Right hindlimb (tissue), 1 donor: ENCODE measurements around the gene CD226.
"Not testable (repeated sequence)": the region's sequence is repeated elsewhere in the genome, so short reads cannot be mapped to it uniquely, and the experiment has no call there.

Experiments
- DNase-seq: peaks from one replicate; pipeline ENCODE4 v3.0.0-alpha.2; 2018

Gene CD226

DNA sequence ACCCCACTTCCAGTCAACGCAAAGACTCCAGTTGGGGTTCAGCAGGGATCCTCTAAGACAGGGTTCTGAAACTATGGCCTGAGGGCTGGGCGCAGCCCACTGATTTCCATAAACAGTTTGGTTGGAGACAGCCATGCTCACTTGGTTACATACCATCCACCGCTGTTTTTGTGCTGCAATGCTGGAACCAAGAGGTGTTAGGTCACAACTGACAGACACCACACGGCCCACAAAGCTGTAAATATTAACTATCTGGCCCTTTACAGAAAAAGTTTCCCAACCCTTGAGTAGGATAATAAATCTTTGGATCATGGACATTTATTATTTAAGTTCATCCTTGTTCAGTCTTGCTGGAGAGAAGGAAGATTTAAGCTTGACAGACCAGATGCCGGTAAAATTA is 8.4 kb upstream of the CD226 start:
- no peak for DNase-seq

DNA sequence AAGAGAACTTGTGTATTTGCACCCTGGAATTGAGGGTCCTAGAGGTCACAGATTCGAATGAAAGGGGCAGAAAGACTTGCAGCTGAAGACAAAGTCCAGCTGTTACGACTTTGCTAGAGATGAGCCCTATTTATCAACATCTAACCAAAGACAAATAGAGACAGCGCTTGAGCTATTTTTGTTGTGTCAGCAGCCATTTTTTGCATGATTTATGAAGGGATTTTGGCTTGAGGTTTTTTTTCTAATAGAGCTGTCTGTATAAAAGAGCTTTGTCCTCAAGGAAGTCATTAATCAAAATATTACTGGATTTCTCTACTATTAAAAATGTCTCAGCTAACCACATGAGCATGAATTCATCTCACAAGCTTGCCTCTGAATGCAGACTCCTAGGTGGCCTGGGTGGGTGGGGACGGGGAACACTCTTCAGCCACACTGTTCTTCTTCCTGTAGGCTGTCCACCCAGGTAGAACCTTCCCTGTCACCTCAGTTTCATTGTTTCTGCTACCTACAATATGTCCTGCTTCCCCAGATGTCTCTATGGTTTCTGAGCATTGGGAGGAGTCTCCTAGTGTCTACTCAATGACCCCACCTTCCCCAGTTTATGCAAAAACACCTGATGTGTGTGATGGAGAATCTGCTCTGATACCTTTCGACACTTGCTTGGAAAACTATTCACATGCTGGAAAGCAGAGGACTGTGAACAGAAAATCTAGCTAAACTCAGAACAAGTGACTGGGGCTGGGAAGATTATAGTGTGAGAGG is 7.2 kb upstream of the CD226 start:
- DNase-seq = no peak

GRCh38 chr18:69953191-69953590 is 5.5 kb upstream of the CD226 start:
- DNase-seq = no peak

DNA sequence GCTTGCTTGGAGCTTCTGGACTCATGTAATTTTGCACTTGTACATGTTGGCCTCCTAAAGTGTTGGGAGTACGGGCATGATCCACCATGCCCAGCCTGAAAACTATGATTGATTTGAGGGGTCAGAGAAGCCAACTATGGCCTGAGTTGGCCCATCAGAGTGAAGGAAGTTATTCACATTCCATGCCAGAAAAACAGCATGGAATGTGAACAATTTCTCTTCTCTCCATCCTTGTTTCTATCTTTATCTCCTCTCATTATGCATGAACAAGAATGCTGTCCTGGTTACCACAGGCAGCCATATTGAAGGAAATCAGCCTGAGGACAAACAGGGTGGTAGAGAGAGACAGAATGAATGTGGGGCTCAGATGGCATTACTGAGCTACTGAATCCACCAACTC is 3.5 kb upstream of the CD226 start:
- DNase-seq = no peak

GRCh38 chr18:69949538-69949936 is 1.9 kb upstream of the CD226 start:
- no peak for DNase-seq

DNA sequence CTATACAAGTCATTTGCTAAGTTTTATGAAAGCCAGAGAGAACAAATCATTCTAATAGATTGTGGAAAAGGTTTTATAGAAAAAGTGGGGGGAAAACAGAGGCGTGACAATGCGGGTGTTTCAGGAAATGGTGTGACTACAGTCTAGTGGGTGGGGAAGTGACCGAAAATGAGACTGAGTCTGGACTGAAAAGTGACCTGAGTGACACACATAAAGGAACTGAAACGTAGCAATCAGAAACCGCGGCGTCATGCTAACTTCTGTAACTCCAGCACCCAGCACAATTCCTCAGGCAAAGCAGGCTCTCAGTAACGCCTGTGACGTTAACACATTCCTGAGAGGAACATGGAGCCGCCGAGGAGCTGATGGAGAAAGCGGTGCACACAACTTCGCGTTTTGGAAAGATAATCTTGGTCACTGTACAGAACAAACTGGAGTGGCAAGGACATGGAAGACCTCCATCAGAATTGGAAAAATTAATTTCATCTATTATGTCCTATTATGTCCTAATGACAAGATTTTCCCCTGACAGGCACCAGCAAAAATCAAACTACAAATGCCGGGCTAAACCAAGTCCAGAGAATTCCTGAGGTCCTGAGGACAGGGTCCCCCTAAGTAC is 1.4 kb upstream of the CD226 start:
- DNase-seq = no peak

DNA sequence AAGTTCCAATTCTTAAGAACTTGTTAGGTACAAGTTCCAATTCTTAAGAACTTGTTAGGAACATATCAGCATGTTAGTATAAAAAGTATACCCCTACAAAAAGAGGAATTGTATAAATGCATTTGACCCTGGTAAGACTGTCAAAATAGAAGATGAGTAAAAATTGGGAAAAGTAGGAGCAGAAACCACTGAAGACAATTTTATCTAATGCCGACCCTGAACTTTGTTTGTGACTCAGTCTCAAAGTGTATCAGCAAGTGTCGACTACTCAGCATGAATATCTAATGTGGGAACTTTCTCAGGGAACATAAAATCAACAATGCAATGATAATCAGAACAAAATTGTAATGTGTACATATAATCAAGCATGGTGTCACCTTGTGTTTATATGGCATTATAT is 583 bp upstream of the CD226 start:
- DNase-seq = no peak

GRCh38 chr18:69946608-69947155 is 991 bp downstream of the CD226 start:
- no peak for DNase-seq

DNA sequence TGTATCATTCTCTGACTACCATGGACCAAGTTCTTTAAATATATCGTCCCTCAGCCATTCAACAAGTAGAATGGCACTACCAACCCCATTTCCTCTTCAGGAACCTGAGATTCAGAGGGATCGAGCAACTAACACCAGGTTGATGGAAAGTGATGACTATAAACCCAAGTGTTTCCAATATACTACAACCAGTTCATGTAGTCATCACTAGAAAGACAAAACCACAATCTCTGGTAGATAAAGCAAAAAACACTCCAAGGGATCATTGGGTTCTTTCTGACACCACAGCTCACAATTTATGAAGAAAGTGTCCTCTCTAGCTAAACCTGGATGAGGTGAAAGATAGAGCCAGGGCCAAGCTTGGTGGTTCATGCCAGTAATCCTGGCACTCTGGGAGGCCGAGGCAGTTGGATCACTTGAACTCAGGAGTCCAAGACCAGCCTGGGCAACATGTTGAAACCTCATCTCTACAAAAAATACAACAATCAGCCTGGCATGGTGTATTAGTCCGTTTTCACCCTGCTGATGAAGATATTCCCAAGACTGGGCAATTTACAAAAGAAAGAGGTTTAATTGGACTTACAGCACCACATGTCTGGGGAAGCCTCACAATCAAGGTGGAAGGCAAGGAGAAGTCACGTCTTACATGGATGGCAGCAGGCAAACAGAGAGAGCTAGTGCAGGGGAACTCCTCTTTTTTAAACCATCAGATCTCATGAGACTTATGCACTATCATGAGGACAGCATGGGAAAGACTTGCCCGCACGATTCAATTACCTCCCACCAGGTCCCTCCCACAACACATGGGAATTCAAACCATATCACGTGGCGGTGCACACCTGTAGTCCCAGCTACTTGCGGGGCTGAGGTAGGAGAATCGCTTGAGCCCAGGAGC is 2.2 kb downstream of the CD226 start:
- DNase-seq = no peak

- DNase-seq = no peak
These were observed 3.2 kb downstream of the CD226 start for GRCh38 chr18:69944436-69944835.

DNA sequence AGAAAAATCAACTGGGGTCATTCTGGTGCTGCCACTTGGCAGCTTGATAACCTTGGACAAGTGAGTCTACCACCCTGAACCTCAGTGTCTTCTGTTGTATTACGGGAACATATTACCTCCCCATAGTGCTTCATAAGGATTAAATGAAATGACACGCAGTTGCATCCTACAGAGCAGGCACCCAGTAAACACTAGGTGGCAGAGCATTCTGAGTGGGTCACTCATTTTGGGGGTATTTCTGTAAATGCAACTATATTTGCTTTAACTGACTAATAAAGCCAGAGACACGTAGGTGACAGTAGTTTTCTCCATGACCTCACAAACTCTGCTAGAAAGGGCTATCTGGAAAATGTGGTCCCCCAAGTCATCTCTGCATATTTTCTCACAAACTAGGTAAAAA is 4.7 kb downstream of the CD226 start:
- DNase-seq = no peak

DNA sequence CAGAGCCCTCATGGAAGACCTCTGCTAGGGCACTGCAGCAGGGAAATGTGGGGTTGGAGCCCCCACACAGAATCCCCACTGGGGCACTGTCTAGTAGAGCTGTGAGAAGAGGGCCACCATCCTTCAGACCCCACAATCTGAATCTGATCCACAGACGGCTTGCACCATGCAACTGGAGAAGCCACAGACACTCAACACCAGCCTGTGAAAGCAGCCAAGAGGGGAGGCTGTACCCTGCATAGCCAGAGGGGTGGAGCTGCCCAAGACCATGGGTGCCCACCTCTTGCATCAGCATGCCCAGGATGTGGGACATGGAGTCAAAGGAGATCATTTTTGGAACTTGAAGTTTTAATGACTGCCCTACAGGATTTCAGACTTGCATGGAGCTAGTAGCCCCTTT is 6.5 kb downstream of the CD226 start:
- no peak for DNase-seq

DNA sequence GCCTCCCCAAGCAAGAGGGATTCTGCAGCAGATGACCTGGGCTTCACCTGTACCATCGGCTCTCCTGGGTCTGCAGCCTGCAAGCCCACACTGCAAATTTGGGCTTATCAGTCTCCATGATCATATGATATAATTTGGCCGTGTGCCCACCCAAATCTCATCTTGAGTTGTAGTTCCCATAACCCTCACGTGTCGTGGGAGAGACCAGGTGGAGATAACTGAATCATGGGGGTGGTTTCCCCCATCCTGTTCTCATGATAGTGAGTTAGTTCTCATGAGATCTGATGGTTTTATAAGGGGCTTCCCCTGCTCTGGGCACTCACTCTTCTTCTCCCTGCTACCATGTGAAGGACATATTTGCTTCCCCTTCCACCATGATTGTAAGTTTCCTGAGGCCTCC is 7.9 kb downstream of the CD226 start:
- DNase-seq = not testable (repeated sequence)

GRCh38 chr18:69936191-69936558 is 11.5 kb downstream of the CD226 start:
- DNase-seq = no peak

- DNase-seq = no peak
These were observed 12.1 kb downstream of the CD226 start for GRCh38 chr18:69935319-69936190.

DNA sequence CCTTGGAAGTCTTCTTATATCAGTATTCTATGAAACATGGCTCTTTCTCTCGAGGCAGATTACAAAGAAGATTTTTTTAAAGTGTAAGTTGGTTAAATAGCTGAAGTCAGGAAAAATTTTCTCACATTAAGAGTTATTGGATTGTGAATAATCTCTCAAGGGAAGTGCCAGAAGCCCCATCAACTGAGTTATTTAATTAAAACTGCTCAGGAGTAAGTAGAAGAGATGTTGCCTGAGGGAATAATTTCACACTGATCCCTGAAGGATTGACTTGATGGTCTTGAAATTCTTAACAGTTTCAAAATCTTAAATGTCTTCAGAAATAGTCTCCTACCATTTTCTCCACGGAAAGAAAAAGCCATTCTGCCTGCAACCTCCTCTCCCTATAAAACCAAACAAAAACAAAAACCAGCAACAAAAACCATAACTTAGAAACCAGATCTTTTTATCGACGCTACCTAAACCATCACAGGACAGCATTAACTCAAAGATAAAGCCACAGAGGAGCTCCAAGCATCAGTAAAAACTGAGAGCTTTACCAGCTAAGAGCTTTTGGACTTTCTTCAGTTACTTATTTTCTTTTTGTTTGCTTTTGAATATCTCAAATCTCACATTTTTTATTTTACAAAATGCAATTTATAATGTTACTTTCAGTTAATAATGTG is 12.9 kb downstream of the CD226 start:
- no peak for DNase-seq

- no peak for DNase-seq
These were observed 18.5 kb downstream of the CD226 start for GRCh38 chr18:69929041-69929774.

DNA sequence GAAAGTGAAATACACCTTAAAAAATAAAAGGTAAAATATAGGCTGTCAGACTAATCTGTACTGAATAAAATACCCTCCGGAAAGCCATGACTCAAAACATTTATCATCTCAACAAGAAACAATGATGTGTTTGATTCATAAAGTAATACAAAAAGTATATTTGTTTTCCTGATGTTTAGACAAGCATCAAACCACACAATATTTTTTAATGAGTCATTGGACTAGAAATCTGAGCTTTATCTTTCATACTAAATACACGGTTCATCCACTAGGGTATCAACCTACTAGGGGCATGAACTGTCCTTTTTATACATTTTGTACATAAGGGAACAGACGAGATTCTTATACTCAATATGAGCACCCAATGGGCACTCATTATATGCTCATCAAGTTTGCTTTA is 31.3 kb downstream of the CD226 start:
- DNase-seq = no peak

DNA sequence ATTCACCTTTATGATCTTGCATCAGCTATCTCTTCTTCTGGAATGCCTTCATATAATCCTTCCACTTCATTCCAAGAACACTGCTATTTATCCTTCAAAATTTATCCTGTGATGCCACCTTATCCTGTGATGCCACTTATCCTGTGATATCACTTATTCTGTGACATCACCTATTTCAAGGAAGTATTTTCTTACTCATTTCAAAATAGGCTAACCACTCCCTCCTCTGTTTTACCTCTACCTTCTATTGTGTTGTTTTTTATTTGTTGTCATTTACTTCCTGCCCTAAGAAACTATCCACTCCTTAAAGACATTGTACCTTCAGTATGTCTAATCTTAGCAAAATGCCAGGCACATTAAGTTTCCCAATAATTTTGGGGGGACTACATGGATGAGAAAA is 38.8 kb downstream of the CD226 start:
- no peak for DNase-seq

DNA sequence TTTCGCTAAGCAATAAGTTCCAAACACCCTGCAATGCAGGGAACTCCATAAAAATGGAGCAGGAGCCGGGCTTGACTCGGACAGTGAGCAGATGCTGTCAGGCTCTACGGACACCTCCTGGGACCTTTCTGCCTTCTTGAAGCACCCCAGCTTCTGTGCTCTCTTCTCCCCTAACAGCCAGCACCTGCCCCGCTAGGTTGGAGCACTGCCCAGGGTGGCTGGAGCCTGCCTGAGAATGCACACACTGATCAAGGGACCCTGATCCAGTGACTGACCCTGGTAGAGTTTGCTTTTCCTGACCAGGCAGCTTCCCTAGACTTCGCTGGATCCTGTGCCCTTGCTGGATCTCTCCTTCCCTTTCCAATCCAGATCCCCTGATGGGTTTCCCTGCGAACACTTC is 40.9 kb downstream of the CD226 start:
- DNase-seq = no peak

GRCh38 chr18:69900941-69901340 is 46.7 kb downstream of the CD226 start:
- DNase-seq = no peak
